T-cell (primary cell): Measurements from ENCODE around the gene PDE7B. TPM values are rescaled to one million over a fixed set of nuclear protein-coding genes. Genes with fewer than 3 reads are reported as not detected.

Source experiments
- ATAC-seq, 4 experiments: fragments of 200-7000 bp in 3 of 4; fragments of 150-1000 bp in 1 of 4; cut with Tn5 transposase; replicated peaks in 1 of 4; 1 replicate in 3 of 4; 2 replicates in 1 of 4; pipeline ENCODE4 v1.10.0; 2021; ENCODE audit warnings: moderate library complexity in 3 of 4, mild to moderate bottlenecking in 2 of 4, moderate number of reproducible peaks in 1 of 4
- CTCF ChIA-PET, 2 donors: fragments of 300-600 bp; sonication (Branson Sonifier 250); formaldehyde crosslinking; loops; one replicate each; lab custom pipeline; 2022; ENCODE audit warnings: antibody characterized with exemption in 2 of 2; lab: Charles Lee
- POLR2A ChIA-PET, 2 donors: fragments of 300-600 bp; sonication (Branson Sonifier 250); formaldehyde crosslinking; loops; one replicate each; lab custom pipeline; 2022; ENCODE audit warnings: antibody characterized with exemption in 2 of 2; lab: Charles Lee
- DNase-seq, 35 experiments: peaks; one replicate each; pipeline versions ENCODE4 v3.0.0 to v3.0.0-alpha.2; 2013 to 2023
- H3K27ac ChIP-seq: one replicate; pipeline ENCODE4 v1.5.1; 2013; ENCODE audit warnings: low read length
- H3K27me3 ChIP-seq, 2 experiments: replicated peaks in 1 of 2; 1 replicate in 1 of 2; 2 replicates in 1 of 2; pipeline versions ENCODE4 v1.6.1 to v1.7.0; 2013; ENCODE audit warnings: low read length in 1 of 2, mixed read lengths in 1 of 2; ENCODE audit not compliant: control insufficient read depth in 2 of 2, insufficient read depth in 2 of 2; ENCODE audit errors: extremely low read depth in 1 of 2
- H3K36me3 ChIP-seq, 2 donors: 1 replicate in 1 of 2; 2 replicates in 1 of 2; pipeline versions ENCODE4 v1.6.1 to v1.7.0; 2013; ENCODE audit warnings: low read length in 1 of 2; ENCODE audit not compliant: control insufficient read depth in 2 of 2, insufficient read depth in 1 of 2; ENCODE audit errors: extremely low read depth in 1 of 2
- H3K4me1 ChIP-seq, 2 experiments: 1 replicate in 1 of 2; 2 replicates in 1 of 2; pipeline versions ENCODE4 v1.6.1 to v1.7.0; 2013; ENCODE audit warnings: low read length in 2 of 2, mixed read lengths in 1 of 2; ENCODE audit not compliant: insufficient read depth in 2 of 2, control insufficient read depth in 1 of 2; ENCODE audit errors: extremely low read depth in 1 of 2
- H3K4me3 ChIP-seq, 2 donors: 1 replicate in 1 of 2; 2 replicates in 1 of 2; pipeline versions ENCODE4 v1.5.1 to v1.7.0; 2013; ENCODE audit warnings: mild to moderate bottlenecking in 2 of 2, low read length in 1 of 2, moderate library complexity in 1 of 2; ENCODE audit not compliant: control insufficient read depth in 1 of 2; ENCODE audit errors: extremely low read depth in 1 of 2
- H3K9me3 ChIP-seq: 2 replicates; pipeline ENCODE4 v1.7.0; 2013
- H3K27ac Mint-ChIP-seq, 2 donors: one replicate each; pipeline ENCODE4 v1.8.0; 2020 to 2021; ENCODE audit warnings: mild to moderate bottlenecking in 2 of 2, mixed read lengths in 2 of 2
- H3K27me3 Mint-ChIP-seq, 2 donors: one replicate each; pipeline ENCODE4 v1.8.0; 2021 to 2022; ENCODE audit warnings: mixed read lengths in 2 of 2
- H3K36me3 Mint-ChIP-seq: one replicate; pipeline ENCODE4 v1.8.0; 2021; ENCODE audit warnings: mixed read lengths
- H3K4me1 Mint-ChIP-seq, 3 donors: one replicate each; pipeline ENCODE4 v1.8.0; 2020 to 2022; ENCODE audit warnings: mixed read lengths in 3 of 3, mild to moderate bottlenecking in 1 of 3
- H3K4me3 Mint-ChIP-seq, 3 donors: one replicate each; pipeline ENCODE4 v1.8.0; 2020 to 2022; ENCODE audit warnings: mild to moderate bottlenecking in 3 of 3, mixed read lengths in 3 of 3, moderate library complexity in 3 of 3
- H3K9me3 Mint-ChIP-seq, 3 donors: one replicate each; pipeline ENCODE4 v1.8.0; 2020 to 2022; ENCODE audit warnings: mixed read lengths in 3 of 3
- WGBS: methylation state at CpG from one replicate; pipeline ENCODE4 v1.1.5; 2013; ENCODE audit warnings: missing lambda C conversion rate; ENCODE audit not compliant: insufficient coverage; 5-methylcytosine and 5-hydroxymethylcytosine counted together
- total RNA-seq, 35 experiments: library from RNA in 6 of 35; stranded (reverse) in 6 of 35; fragments of 120-200 nt in 1 of 35; gene quantifications; one replicate each; pipeline versions ENCODE4 v1.2.1 to v1.2.4 and lab custom pipeline; 2013 to 2026

PDE7B gene
- total RNA-seq, 5 donors from 2014 or later (not counting 1 experiment from before 2014, with no cell fraction given): 0.35 to 1.5 (median 0.69) TPM

DNA sequence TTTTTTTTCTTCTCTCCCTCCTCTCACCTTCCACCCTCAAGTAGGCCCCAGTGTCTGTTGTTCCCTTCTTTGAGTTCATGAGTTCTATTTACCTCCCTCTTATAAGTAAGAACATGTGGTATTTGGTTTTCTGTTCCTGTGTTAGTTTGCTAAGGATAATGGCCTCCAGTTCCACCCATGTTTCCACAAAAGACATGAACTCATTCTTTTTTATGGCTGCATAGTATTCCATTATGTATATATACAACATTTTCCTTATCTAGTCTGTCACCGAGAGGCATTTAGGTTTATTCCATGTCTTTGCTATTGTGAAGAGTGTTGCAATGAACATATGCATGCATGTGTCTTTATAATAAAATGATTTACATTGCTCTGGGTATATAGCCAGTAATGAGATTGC, 147.9 kb downstream of the PDE7B start:
- no peaks in the 10 kb centered on the region for H3K36me3 ChIP-seq
- no peak overlapping the region for H3K27ac ChIP-seq
- CTCF ChIA-PET: no interaction called here
- H3K36me3 Mint-ChIP-seq: no peaks in the 10 kb centered on the region
- no peaks in the 10 kb centered on the region for H3K4me1 Mint-ChIP-seq
- H3K27me3 ChIP-seq: no peaks in the 10 kb centered on the region
- ATAC-seq (no peak), DNase-seq (no peak)
- no CpG with 5 or more reads among the region's 1 CpG for WGBS
- no peaks in the 10 kb centered on the region for H3K9me3 ChIP-seq
- no peak overlapping the region for H3K4me3 Mint-ChIP-seq
- no peaks in the 10 kb centered on the region for H3K4me1 ChIP-seq
- H3K27ac Mint-ChIP-seq: no peak overlapping the region
- H3K4me3 ChIP-seq: no peak overlapping the region
- POLR2A ChIA-PET: no interaction called here
- H3K27me3 Mint-ChIP-seq: peaks cover 0 to 3% of the 10 kb centered on the region in 2 donors
- peaks cover 4 to 11% (median 10%) of the 10 kb centered on the region in 3 donors for H3K9me3 Mint-ChIP-seq

DNA sequence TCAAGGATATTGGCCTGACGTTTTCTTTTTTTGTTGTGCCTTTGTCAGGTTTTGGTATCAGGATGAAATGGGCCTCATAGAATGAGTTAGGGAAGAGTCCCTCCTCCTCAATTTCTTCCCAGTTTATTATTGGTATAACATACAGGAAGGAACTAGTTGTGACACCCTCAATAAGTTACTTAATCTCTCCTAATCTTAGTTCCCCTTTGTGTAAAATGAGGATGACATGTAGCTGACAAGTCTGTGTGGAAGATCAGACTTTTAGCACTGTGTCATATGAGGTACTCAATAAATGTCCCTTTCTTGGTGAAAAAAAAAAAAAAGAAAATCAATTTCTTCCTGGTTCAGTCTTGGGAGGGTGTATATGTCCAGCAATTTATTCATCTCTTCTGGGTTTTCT, 155.8 kb downstream of the PDE7B start:
- Histone ChIP-seq H3K9me3 (no peaks in the 10 kb centered on the region), H3K36me3 (no peaks in the 10 kb centered on the region), H3K4me3 (no peak overlapping the region), H3K4me1 (no peaks in the 10 kb centered on the region), H3K27ac (no peak overlapping the region), H3K27me3 (peaks cover 0 to 2% of the 10 kb centered on the region in 2 experiments)
- CTCF ChIA-PET: no interaction called here
- H3K9me3 Mint-ChIP-seq: peaks cover 0 to 11% (median 4%) of the 10 kb centered on the region in 3 donors
- H3K4me1 Mint-ChIP-seq: no peaks in the 10 kb centered on the region
- WGBS: no CpG with 5 or more reads among the region's 1 CpG
- no peak overlapping the region for H3K27ac Mint-ChIP-seq
- no peaks in the 10 kb centered on the region for H3K36me3 Mint-ChIP-seq
- no peak overlapping the region for H3K4me3 Mint-ChIP-seq
- no peak for DNase-seq
- peaks cover 0 to 2% of the 10 kb centered on the region in 2 donors for H3K27me3 Mint-ChIP-seq
- no peak for ATAC-seq
- POLR2A ChIA-PET: no interaction called here

DNA sequence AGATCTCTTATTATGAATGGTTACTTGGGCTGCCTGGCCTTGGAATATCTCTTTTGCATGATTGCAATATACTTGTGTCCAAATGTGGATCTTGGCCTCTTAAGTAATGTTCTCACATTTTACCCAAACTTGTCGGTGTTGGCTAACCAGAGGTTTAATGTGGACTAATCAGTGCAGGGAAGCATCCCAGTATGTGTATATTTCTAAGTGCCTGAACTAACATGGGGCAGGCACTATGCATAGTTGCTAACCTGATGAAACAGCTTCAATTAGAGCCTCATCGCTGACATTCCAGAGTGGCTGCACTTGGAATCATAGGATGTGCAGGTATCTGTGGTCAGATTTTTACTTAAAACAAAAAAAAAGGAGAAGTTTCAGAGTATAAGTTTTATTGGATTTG, 160.0 kb downstream of the PDE7B start:
- Mint-ChIP-seq H3K4me3 (no peak overlapping the region), H3K9me3 (peaks cover 0 to 6% (median 3%) of the 10 kb centered on the region in 3 donors), H3K27ac (no peak overlapping the region), H3K4me1 (no peaks in the 10 kb centered on the region), H3K27me3 (peaks cover 0 to 3% of the 10 kb centered on the region in 2 donors), H3K36me3 (no peaks in the 10 kb centered on the region)
- Histone ChIP-seq H3K36me3 (no peaks in the 10 kb centered on the region), H3K4me1 (no peaks in the 10 kb centered on the region), H3K27ac (no peak overlapping the region), H3K27me3 (peaks cover 0 to 2% of the 10 kb centered on the region in 2 experiments), H3K9me3 (no peaks in the 10 kb centered on the region), H3K4me3 (no peak overlapping the region)
- POLR2A ChIA-PET: no interaction called here
- ATAC-seq: no peak
- CTCF ChIA-PET: no interaction called here
- DNase-seq: no peak
- WGBS: 100% methylated on average over 1 of the region's 2 CpGs

DNA sequence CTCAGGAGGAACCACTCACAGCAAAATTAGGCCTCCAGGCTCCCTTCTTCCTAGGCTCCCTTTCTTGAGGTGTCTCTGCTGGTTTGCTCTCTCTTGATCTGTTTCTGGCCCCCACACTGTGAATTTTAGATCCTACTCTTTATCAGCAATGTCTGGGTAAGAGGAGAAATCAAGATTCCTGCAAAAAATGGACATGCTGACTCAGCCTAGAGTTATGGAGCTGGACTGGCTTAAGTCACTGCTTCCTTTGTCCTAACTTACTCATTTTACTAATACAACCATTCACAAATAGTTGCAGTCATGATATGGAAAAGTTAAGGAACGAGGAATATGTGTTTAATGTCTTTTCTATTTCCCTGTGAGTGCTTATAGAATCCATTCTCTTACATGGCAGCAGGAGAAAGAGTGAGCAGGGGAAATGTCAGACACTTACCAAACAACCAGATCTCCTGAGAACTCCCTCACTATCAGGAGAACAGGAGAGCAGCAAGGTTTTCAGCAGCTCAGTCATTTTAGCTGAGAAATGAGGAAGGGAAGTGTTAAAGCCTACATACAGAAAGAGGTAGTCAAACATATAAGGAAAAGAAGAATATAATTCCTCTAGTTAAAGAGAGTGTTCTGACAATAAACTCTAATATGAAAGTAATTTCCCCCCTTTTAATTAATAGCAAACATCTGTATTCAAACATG, 160.8 kb downstream of the PDE7B start:
- CTCF ChIA-PET: no interaction called here
- ATAC-seq: no peak
- WGBS: no CpG with 5 or more reads among the region's 1 CpG

DNA sequence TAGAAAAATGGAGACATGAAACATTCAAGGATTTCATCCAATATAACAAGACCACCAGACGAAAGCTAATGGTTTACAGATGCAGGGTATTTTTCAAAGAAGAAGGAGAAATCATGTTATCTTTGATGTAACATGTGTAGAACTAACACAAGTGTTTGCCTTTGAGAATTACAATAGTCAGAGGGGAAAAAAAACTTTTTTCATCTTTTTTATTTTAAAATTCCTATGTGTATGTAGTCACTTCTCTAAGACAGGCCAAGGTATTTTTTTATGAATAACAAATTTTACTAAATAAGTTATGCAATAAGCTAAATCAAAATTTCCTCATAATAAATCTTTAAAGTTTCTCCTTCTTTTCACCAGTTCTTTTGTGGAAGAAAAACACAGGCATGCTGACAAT, 161.4 kb downstream of the PDE7B start:
- Histone ChIP-seq H3K9me3 (no peaks in the 10 kb centered on the region), H3K27ac (no peak overlapping the region), H3K27me3 (peaks cover 0 to 2% of the 10 kb centered on the region in 2 experiments), H3K4me1 (no peaks in the 10 kb centered on the region), H3K36me3 (no peaks in the 10 kb centered on the region), H3K4me3 (no peak overlapping the region)
- Mint-ChIP-seq H3K27me3 (peaks cover 0 to 3% of the 10 kb centered on the region in 2 donors), H3K36me3 (no peaks in the 10 kb centered on the region), H3K27ac (no peak overlapping the region), H3K9me3 (peaks cover 0 to 3% (median 0%) of the 10 kb centered on the region in 3 donors), H3K4me3 (no peak overlapping the region), H3K4me1 (no peaks in the 10 kb centered on the region)
- no peak for ATAC-seq
- no peak for DNase-seq
- ChIA-PET CTCF (no interaction called here), POLR2A (no interaction called here)
- no CpG with 5 or more reads among the region's 1 CpG for WGBS

More for the DNA sequence above, 160.8 kb downstream of the PDE7B start:
- Mint-ChIP-seq H3K36me3 (no peaks in the 10 kb centered on the region), H3K27me3 (peaks cover 0 to 3% of the 10 kb centered on the region in 2 donors), H3K9me3 (peaks cover 0 to 3% (median 3%) of the 10 kb centered on the region in 3 donors), H3K4me3 (no peak overlapping the region), H3K4me1 (no peaks in the 10 kb centered on the region), H3K27ac (no peak overlapping the region)
- Histone ChIP-seq H3K27me3 (peaks cover 0 to 2% of the 10 kb centered on the region in 2 experiments), H3K27ac (no peak overlapping the region), H3K4me3 (no peak overlapping the region), H3K4me1 (no peaks in the 10 kb centered on the region), H3K9me3 (no peaks in the 10 kb centered on the region), H3K36me3 (no peaks in the 10 kb centered on the region)
- no peak for DNase-seq
- POLR2A ChIA-PET: interaction anchor here in 1 of 2 donors (0.5 kb wide), 1 partner anchor 1347 kb away, joined by 3 read pairs; no protein-coding TSS in a partner anchor

DNA sequence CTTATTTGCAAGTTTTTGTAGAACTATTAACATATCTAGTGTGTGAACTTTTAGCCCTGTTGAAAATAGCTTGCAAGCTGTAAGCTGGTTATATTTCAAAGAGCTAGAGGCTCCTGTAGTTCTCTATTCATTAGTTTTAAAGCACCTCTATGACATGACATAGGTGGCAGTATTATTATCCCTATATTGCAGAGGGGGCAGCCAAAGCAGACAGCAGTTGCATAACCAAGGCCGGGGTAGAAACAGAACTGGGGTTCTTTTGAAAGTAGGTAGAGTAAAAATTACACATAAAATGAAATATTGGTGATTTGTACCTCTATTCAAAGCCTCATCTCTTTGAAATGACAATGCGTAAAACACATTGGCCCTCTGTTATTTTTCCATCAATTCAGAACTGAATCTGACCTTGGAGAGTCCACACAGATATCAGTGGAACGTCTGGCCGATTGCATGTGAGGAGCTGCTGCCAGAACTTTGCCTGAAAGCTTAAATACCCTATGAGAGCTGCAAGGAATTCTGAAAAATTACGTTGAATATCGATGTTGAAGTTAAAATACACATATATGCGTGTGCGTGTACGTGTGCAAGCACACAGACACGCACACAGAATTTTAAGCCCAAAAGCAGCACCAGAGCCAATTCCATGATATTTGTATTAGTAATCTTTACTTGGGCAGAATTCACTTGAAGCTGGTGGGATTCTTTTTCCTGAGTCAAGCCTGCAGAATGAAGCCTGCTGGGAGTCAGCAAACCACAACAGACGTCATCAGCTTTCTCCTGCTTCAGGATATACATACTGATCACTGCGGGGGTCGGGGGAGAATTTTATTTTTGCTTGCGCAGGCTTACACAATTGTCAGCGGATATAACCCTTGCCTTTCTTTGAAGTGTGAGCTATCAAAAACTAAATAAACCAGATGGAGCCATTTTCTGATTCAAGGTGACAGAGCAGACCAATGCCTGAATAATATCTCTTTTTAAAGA, 163.2 kb downstream of the PDE7B start:
- no peaks in the 10 kb centered on the region for H3K36me3 Mint-ChIP-seq
- H3K27me3 Mint-ChIP-seq: peaks cover 0 to 3% of the 10 kb centered on the region in 2 donors
- H3K9me3 Mint-ChIP-seq: peaks cover 0 to 3% (median 0%) of the 10 kb centered on the region in 3 donors
- H3K4me3 Mint-ChIP-seq: no peak overlapping the region
- no peaks in the 10 kb centered on the region for H3K4me1 Mint-ChIP-seq
- ATAC-seq (no peak), DNase-seq (no peak)
- ChIA-PET CTCF (interaction anchor here in 1 of 2 donors (0.6 kb wide), 1 partner anchor 19 kb away, joined by 11 read pairs; no protein-coding TSS in a partner anchor), POLR2A (no interaction called here)
- no peak overlapping the region for H3K27ac Mint-ChIP-seq
- Histone ChIP-seq H3K4me1 (no peaks in the 10 kb centered on the region), H3K27me3 (peaks cover 0 to 2% of the 10 kb centered on the region in 2 experiments), H3K9me3 (no peaks in the 10 kb centered on the region), H3K27ac (no peak overlapping the region), H3K36me3 (no peaks in the 10 kb centered on the region), H3K4me3 (no peak overlapping the region)
- WGBS: 85% methylated on average over 11 of the region's 15 CpGs
